ENCODE measurements around the gene INPP5A. TPM values are rescaled to one million over a fixed set of nuclear protein-coding genes. Genes with fewer than 3 reads are reported as not detected.

Gene INPP5A
- total RNA-seq, 2 donors from 2014 or later = 65.2 to 102 TPM

DNA sequence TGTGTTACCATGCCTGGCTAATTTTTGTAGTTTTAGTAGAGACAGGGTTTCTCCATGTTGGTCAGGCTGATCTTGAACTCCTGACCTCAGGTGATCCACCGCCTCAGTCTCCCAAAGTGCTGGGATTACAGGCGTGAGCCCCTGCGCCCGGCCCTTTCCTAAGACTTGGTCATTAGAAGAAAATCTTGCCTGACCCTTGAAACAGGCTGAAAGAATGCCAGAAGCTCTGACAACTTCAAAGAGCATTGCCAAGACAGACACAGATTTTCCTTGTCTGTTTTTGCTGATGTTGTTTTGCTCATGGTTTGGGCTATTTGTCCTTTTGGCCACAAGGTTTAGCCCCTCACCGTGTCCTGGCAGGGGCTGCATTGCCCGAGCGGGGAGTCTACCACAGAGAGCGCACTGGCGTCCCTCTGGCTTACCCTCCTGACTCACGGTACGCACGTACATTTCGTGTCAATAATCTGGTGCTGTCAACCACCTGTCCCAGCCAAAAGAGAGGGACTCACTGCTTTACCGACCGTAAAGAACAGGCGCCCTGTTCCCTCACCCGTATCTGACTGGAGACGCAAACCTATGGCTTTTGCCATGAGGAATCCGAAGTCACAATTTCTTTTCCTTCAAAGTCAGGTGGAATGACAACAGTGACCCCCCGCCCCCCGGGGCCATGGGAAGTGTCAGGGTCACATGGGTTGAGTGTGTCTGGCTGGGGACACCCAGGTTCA is 10.1 kb upstream of the INPP5A start:
- peak; percentile 64 for DNase-seq (ENCODE audit: low spot score)
- intact Hi-C loops (cut with DNase I) = no loop called here

DNA sequence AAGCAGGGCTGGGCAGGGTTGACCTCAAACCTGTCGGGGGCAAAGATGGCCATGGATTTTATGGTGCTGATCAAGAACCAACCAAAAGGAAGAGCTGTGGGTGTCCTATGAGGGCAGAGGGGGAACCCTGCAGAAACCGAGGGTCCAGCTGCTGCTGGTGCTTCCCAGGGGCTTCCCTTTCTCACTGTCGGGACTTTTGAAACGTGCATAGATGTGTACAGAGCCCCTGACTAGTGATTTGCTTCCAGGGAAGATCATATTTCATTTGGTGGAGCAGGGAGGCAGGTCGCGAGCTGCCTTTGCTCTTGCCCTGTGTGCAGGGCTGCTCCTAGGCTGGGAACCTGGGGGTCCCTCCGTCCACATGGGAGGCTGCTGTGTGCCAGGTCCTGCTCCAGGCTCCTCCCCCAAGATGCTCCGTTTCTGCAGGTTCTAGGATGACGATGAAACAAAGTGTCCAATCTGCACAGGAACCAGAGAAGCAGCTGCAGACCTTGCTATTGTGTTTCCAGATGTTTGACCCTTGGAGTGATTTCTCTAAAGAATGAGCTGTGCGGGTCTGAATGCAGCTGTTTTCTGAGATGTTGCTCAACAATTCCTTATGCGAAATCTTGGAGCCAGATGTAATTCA is 9.4 kb upstream of the INPP5A start:
- intact Hi-C loops (cut with DNase I) = no loop called here
- DNase-seq (ENCODE audit: low spot score) = peak; percentile 46

DNA sequence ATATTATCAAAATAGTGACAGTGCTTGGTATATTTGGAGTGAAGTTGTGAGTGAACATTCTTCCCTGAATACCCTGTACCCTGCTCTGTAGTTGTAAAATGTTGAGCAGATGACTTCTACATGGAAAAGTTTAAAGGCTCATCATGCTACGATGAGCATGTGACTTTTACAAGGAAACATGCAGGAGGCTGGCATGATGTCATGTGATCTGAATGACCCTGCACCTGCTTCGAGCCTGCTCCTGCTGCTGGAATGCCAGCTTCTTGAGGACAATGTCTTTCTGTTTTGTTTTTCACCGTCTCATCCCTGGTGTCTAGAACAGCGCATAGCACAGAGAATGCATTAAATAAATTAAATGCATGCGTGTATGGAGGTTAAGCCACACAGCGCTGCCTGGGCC is 5.4 kb upstream of the INPP5A start:
- DNase-seq (ENCODE audit: low spot score) = peak; percentile 18
- intact Hi-C loops (cut with DNase I) = loop anchor here in 1 of 2 donors (10.0 kb wide), 1 partner anchor 827 kb away; no protein-coding TSS in a partner anchor

DNA sequence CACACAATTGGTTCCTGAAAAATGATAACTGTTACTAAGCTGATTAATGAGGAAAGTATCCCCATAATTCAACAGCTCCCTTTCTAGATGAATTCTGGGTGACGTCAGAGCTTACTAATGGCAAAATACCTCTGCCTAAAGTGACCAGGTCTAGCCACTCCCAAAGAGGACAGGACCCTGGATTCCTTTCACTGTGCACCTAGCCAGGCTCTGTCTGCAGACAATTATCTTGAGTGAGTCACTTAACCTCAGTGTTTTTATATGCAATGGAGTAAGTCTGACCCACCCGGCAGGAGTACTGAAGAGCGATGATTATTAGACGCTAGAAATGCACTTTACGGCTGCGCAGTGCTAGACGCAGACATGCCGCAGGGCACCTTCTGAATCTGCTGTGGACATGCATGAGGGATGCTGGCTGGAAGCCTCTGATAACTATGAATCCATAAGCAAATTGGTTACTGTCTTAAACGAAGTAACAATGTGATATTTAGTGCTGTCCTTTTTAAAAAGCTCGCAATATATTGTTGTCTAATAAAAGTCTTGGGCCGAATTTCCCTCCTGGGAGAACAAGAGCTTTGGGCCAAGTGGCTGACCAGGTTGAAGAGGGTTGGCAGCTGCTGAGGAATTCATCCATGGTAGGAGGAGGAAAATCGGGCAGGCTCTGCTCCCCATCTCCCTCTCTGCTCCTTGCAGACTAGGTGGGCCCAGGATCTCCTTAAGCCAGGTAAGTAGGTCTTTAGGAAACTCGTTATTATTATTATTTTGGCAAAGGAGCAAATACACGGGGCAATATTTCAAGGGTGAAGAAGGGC is 4.6 kb upstream of the INPP5A start:
- intact Hi-C loops (cut with DNase I) = loop anchor here in 1 of 2 donors (10.0 kb wide), 1 partner anchor 828 kb away; no protein-coding TSS in a partner anchor
- DNase-seq (ENCODE audit: low spot score) = peak; percentile 25

DNA sequence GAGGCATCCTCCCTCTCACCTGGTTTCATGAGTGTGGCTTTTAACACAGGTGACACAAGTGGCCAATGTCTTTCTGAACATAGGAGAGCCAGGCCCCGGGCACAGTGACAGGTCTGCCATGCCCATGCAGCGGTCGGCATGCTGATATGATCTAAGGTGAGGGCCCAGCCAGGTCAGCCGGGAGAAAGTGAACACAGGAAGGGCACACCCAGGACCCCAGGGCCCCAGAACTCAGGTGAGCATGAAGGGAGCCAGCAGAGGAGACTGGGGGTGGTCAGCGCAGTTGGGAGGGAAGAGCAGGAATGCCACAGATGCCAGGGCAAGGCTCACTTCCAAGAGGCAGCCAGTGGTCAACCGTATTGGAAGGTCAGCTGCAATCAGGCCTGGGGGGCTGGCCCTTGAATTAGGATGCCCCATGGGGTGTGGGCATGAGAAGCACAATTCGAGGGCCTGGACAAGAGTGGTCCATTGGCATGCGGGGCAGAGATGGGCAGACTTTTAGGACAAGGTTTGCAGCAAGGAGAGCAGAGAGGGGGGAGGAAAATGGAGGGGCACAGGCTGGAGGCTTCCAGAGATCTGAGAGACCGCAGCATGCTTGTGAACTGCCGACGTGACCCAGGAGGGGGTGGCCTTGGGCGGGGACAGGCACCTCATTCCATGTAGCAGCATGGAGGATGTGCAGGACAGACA is 3.9 kb upstream of the INPP5A start:
- intact Hi-C loops (cut with DNase I) = loop anchor here in 1 of 2 donors (10.0 kb wide), 1 partner anchor 829 kb away; no protein-coding TSS in a partner anchor
- peak; percentile 37 for DNase-seq (ENCODE audit: low spot score)

DNA sequence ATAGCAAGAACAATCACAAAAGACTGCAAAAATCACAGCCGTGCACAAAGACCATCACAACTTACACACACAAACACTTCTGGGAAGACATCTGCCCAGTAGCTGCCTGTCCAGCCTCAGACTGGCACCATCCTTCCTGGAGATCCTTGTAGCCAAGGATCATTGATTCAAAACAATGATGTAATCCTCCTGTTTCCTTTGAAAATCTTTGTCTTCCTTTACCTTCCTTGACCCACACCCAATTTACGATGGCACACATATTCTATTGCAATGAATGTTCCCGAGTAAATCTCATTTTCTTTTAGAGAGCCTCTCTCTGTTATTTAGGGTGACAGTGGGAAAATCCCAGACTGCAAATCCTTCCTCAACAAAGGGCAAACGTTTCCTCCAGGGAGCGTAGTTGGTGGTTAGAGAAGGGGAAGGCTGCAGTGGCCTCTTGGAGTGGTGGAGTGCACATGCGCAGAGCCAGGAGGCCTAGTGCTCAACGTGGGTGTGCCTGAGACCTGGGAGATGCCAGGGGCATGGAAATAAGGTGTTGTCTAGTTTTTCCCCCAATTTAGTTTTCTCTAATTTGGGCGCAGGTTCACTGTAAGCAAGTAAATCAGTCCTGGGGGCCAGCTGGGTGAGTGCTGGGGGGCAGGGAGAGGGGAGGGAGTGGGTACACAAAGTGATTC is 3.1 kb upstream of the INPP5A start:
- peak; percentile 25 for DNase-seq (ENCODE audit: low spot score)
- intact Hi-C loops (cut with DNase I) = loop anchor here in 1 of 2 donors (10.0 kb wide), 1 partner anchor 830 kb away; no protein-coding TSS in a partner anchor

DNA sequence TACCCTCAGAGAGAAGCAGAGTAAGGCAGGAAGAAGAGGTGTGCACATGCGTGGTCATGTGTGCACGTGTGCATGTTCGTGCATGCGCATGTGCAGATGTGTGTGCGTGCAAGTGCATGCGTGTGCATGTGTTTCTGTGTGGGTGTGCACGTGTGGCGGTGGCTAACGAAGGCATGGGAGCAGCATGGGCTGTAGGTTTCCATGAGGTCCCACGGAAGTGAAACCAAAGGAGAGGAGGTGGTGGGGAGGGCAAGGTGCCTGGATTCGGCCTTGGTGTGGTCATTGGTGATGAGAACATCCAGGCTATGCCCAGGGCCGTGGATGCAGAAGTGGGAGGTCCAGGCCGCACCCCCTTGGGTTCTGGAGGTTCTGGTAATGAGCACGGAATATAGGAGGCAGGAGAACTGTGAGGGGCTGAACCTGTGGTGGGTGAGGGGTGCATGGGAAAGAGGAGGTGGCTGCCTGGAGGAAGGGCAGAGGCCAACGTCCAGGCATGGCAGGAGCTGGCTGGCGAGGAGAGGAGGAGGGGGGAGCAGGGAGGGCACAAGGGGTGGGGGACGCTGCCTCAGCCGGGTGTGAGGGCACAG is 2.4 kb upstream of the INPP5A start:
- DNase-seq (ENCODE audit: low spot score) = peak; percentile 54
- intact Hi-C loops (cut with DNase I) = loop anchor here in 1 of 2 donors (10.0 kb wide), 1 partner anchor 830 kb away; no protein-coding TSS in a partner anchor

DNA sequence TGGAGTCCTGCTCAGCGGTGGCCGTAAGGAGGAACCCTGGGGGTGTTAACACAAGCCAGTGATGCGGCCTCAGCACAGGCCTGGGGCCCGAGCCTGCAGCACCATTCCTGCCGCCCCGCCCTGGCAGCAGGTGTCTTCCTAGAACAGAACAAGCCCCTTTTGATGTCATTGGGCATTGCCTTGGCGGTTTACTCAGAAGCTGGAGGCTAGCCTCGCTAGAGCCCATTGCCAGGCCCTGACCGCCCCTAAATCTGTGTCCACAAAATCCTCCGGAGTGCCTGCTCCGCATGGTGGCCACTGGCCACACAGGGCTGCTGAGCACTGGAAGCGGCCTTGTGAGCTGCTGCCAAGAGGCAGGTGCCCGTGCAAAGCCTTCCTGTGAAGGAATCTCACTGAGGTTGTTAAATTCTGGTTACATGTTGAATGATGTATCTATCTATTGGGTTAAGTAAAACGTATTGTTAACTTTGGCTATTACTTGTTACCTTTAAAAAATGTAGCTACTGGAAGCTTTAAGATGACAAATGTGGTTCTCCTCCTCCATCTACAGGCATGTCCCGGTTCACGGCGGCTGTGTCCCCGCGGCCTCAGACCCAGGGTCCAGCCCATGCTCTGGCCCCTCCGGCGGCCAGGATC is 1.2 kb upstream of the INPP5A start:
- intact Hi-C loops (cut with DNase I) = loop anchor here in 1 of 2 donors (10.0 kb wide), 1 partner anchor 832 kb away; no protein-coding TSS in a partner anchor
- peak; percentile 79 for DNase-seq (ENCODE audit: low spot score)

DNA sequence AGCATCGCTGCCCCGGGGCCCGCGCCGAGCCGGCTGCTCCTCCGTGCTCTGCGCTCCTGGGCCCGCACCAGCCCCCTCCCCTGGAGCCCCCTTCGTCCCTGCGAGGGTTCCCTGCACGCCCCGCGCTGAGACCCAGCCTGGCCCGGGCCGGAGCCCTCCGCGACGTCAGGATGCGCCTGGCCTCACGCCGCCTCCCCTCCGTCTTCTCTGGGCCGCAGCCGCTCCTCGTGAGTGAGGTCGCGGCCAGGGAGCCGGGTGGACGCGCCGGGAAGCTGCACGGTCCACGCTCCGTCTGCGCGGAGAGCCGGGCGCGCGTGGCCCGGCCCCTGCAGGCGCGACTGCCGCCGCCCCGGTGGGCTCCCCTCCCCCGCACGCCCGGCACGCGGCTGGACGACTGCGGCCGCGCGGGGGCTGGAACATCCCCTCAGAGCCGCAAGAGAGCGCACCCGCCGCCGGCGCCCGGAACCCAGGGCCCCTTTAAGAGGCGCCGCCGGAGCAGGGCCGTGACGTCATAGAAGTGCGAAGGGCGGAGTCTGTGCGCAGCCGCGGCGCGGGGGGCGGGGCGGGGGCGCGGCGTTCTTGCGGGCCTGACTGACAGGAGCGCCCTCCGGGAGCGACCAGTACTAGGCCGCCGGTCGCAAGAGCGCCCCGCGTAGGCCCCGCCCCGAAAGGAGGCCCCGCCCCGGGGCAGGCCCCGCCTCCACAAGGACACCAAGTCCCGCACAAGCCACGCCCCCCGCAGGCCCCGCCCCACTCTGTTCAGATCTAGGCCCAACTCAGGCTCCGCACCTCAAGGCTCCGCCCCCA is 507 bp upstream of the INPP5A start:
- intact Hi-C loops (cut with DNase I) = loop anchor here in 1 of 2 donors (1.0 to 10.0 kb wide), 2 partner anchors 21 to 832 kb away; no protein-coding TSS in a partner anchor
- DNase-seq (ENCODE audit: low spot score) = peak; percentile 100

DNA sequence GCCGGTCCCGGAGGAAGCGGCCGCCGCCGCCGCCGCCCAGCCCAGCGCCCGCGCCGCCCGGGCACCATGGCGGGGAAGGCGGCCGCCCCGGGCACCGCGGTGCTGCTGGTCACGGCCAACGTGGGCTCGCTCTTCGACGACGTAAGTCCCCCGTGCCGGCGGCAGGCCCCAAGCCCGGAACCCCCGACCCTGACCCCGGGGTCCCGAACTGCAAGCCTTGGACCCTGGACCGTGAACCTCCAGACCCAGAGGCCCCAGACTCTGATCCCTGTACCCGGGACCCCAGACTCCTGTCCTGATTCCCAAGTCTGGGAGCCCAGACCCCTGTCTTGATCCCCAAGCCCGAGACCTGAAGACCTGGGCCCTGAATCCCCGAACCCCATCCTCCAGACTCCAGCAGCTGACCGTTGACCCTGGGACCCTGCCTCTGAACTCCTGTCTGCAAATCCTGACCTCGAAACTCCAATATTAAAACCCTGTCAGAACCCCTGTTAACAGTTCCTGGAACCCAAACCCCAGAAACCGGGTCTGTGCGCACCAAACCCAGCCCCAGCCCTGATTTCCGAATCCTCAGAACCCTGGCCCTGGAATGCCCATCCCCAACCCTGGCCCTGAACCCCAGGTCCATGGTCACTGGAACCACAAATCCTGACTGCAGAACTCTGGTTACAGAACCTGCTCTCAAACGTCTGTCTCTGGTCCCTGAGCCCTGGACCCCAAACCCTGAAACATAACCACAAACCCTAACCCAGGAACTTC is 623 bp downstream of the INPP5A start:
- intact Hi-C loops (cut with DNase I) = loop anchor here in 1 of 2 donors (2.0 to 10.0 kb wide), 2 partner anchors 73 to 833 kb away; no protein-coding TSS in a partner anchor
- DNase-seq (ENCODE audit: low spot score) = peak; percentile 87

DNA sequence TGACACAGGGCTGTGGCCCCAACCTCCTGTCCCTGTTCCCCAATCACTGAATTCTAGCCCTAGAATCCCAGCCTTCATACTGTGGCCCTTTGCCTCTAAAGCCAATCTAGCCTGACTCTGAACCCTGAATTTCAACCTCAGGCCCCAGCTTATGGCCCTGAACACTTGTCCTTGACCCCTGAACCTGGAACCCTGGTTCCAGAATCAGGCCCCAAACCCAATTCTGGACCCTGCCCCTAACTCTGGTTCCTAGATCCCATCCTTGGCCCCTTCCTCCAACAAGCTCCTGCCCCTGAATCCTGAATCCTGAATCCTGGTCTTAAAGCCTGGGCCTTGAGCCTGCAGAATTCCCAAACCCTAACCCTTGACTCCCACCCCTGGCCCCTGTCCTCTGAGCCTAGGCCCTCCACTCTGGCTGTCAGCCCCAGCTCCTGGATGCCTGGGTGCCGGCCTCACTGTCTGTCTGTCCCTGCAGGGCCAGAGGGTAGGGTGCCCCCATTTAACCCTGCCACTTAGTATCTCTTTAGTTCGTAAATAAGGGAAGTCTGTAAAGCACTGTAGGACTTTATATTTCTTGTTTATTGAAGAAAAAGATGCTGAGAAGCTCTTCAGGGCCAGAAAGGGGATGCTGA is 1.3 kb downstream of the INPP5A start:
- intact Hi-C loops (cut with DNase I) = loop anchor here in 1 of 2 donors (2.0 to 10.0 kb wide), 2 partner anchors 74 to 834 kb away; no protein-coding TSS in a partner anchor
- peak; percentile 47 for DNase-seq (ENCODE audit: low spot score)

DNA sequence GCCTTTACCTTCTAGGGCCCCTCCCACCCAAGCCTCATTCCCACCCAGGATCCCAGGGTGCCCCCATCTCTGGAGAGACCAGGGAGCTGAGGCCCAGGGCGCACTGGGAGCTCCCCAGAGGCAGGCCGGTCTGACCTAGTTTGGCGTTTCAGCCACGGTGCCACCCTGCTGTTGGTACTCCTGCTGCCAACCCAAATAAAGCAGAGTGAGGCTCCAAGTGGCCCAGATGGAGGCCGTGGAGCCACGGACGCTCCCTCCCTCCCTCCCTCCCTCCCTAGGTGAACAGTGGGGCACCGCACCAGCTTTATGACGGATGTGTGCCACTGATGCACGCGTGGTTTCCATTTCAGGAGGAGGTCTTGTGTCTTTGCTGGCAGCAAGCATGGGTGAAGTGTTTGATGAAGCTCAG is 1.8 kb downstream of the INPP5A start:
- DNase-seq (ENCODE audit: low spot score) = peak; percentile 78

DNA sequence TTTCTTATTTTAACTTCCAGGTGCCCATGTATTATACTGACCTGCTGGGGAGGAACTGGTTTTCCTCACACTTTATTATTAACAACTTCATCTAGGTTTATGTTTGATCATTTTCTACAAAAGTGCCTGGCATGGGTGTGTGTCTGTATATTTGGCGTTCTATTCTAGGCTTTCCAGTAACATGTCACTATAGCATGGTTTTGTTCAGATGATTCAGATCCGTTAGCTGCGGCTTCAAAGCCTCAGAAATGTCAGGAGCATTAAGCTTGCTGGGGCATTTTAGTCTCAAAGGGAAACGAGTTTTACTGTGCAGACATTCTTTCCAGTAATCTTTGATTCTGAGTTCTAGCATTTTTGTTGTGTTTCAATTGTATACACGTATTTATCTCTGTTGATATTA is 2.3 kb downstream of the INPP5A start:
- DNase-seq (ENCODE audit: low spot score) = no peak
- intact Hi-C loops (cut with DNase I) = loop anchor here in 1 of 2 donors (2.0 to 10.0 kb wide), 2 partner anchors 75 to 835 kb away; no protein-coding TSS in a partner anchor

More for the DNA sequence above, 1.8 kb downstream of the INPP5A start:
- intact Hi-C loops (cut with DNase I) = loop anchor here in 1 of 2 donors (2.0 to 10.0 kb wide), 2 partner anchors 75 to 835 kb away; no protein-coding TSS in a partner anchor

DNA sequence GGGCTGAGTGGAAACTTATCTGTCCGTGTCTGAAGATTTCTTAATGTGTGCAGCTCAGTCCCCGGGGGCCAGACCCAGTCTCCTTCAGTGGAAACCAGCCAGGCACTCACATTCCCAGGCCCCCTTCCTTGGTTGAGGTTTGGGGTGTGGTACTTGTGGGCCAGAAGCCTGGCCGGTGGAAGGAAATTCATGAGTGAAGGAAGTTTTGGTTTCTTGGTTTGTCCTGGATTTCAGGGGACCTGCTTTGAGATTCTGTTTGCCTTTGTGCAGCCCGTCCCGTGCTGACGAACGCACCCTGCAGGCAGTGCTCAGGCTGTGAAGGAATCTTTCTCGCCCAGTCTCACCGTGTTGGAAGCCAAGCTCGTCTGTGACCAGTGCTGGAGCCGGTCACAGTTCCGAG is 2.9 kb downstream of the INPP5A start:
- peak; percentile 80 for DNase-seq (ENCODE audit: low spot score)
- intact Hi-C loops (cut with DNase I) = no loop called here

DNA sequence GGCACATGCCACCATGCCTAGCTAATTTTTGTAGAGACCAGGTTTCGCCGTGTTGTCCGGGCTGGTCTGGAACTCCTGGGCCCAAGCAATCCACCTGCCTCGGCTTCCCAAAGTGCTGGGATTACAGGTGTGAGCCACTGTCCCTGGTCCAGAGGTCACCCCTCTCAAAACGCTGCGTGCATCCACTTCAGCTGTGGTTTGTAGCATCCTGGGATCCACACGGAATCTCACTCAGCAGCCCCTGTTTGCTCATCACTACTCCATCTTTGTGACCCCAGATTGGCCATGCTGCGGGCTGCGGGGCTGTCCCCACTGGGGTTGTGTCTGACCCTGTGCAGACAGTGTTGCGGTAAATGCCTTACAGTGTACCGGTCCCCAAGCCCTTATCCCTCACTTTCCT is 3.5 kb downstream of the INPP5A start:
- intact Hi-C loops (cut with DNase I) = no loop called here
- DNase-seq (ENCODE audit: low spot score) = peak; percentile 48

Data from posterior vena cava (tissue), 2 donors.